ENCODE measurements around the gene SNX27. TPM values are rescaled to one million over a fixed set of nuclear protein-coding genes. Genes with fewer than 3 reads are reported as not detected.

SNX27 gene
- total RNA-seq, 1 donor from 2014 or later: 33.9 TPM

DNA sequence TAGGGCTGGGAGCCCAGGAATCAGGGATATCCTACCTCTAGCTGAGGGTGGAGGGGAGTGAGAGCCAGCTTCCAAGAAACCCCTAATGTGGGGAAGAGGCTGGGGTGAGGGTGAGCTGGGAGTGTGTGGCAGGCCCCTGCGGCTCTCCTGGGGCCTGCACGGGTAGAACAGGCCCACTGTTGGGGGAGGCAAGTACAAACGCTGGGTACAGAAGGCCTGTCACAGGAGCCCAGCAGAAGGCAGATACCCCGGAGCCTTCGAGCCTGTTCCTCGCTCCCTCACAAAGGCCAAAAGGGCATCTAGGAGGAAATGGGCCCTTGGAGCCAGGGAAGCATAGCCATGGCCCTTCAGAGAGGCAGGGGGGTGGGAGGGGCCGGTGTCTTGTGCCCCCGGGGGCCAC is 91.1 kb downstream of the SNX27 start:
- no peaks in the 10 kb centered on the region for H3K9me3 Mint-ChIP-seq (ENCODE audit: unreplicated experiment)

GRCh38 chr1:151703813-151704212 is 92.0 kb downstream of the SNX27 start:
- no peak for TF ChIP-seq CTCF (IDR thresholded peaks at IDR 0.05)
- DNase-seq (ENCODE audit: extremely low spot score, unreplicated experiment): no peak
- Mint-ChIP-seq H3K27me3 (ENCODE audit: unreplicated experiment) (no peaks in the 10 kb centered on the region), H3K27ac (ENCODE audit: unreplicated experiment) (no peak overlapping the region), H3K9me3 (ENCODE audit: unreplicated experiment) (no peaks in the 10 kb centered on the region), H3K4me3 (ENCODE audit: unreplicated experiment) (no peak overlapping the region), H3K36me3 (ENCODE audit: unreplicated experiment) (peaks cover 16% of the 10 kb centered on the region), H3K4me1 (ENCODE audit: unreplicated experiment) (no peaks in the 10 kb centered on the region)

More for the DNA sequence above, 91.1 kb downstream of the SNX27 start:
- no peaks in the 10 kb centered on the region for H3K27me3 Mint-ChIP-seq (ENCODE audit: unreplicated experiment)
- DNase-seq (ENCODE audit: extremely low spot score, unreplicated experiment): no peak
- no peak overlapping the region for H3K4me3 Mint-ChIP-seq (ENCODE audit: unreplicated experiment)
- no peak overlapping the region for H3K27ac Mint-ChIP-seq (ENCODE audit: unreplicated experiment)
- H3K36me3 Mint-ChIP-seq (ENCODE audit: unreplicated experiment): peaks cover 18% of the 10 kb centered on the region
- H3K4me1 Mint-ChIP-seq (ENCODE audit: unreplicated experiment): no peaks in the 10 kb centered on the region
- no peak for TF ChIP-seq CTCF (IDR thresholded peaks at IDR 0.05)

DNA sequence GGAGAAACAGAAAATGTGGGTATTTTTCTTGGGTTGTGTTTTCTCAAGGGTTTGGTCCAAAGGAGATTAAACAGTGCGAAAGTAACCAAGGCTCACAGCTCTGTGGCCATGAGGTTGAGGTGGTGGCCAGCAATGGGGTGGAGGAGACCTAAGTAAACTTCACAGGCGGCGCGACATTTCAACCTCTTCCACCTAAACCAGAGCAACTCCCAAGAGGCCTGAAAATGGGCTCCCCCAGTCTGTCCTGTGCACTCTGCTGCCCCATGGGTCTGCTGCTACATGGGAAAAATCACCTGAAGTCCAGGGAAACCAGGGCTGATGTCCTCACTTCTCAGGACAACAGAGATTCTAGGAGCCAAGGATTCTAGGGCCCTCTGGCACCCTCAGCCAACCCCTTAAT is 92.4 kb downstream of the SNX27 start:
- no peaks in the 10 kb centered on the region for H3K27me3 Mint-ChIP-seq (ENCODE audit: unreplicated experiment)
- H3K36me3 Mint-ChIP-seq (ENCODE audit: unreplicated experiment): peaks cover 13% of the 10 kb centered on the region
- no peak for TF ChIP-seq CTCF (IDR thresholded peaks at IDR 0.05)
- H3K4me1 Mint-ChIP-seq (ENCODE audit: unreplicated experiment): no peaks in the 10 kb centered on the region
- H3K9me3 Mint-ChIP-seq (ENCODE audit: unreplicated experiment): no peaks in the 10 kb centered on the region
- no peak for DNase-seq (ENCODE audit: extremely low spot score, unreplicated experiment)
- H3K4me3 Mint-ChIP-seq (ENCODE audit: unreplicated experiment): no peak overlapping the region
- no peak overlapping the region for H3K27ac Mint-ChIP-seq (ENCODE audit: unreplicated experiment)

GRCh38 chr1:151705146-151705545 is 93.3 kb downstream of the SNX27 start:
- no peak overlapping the region for H3K27ac Mint-ChIP-seq (ENCODE audit: unreplicated experiment)
- no peaks in the 10 kb centered on the region for H3K9me3 Mint-ChIP-seq (ENCODE audit: unreplicated experiment)

More at GRCh38 chr1:151705146-151705545, 93.3 kb downstream of the SNX27 start:
- no peaks in the 10 kb centered on the region for H3K27me3 Mint-ChIP-seq (ENCODE audit: unreplicated experiment)
- no peaks in the 10 kb centered on the region for H3K4me1 Mint-ChIP-seq (ENCODE audit: unreplicated experiment)
- TF ChIP-seq CTCF (IDR thresholded peaks at IDR 0.05): no peak
- H3K4me3 Mint-ChIP-seq (ENCODE audit: unreplicated experiment): no peak overlapping the region
- no peak for DNase-seq (ENCODE audit: extremely low spot score, unreplicated experiment)
- peaks cover 9% of the 10 kb centered on the region for H3K36me3 Mint-ChIP-seq (ENCODE audit: unreplicated experiment)

Measured in osteocyte (in vitro differentiated cells).